ENCODE results near the gene MACROD2.

MACROD2 gene

GRCh38 chr20:16014436-16014835 is 2019.1 kb downstream of the MACROD2 start:
- TF ChIP-seq PATZ1 (tag by site-specific recombination; IDR thresholded peaks at IDR 0.05) (no peak), GLI2 (tag by site-specific recombination; IDR thresholded peaks at IDR 0.05; ENCODE audit: borderline replicate concordance, low read depth) (no peak), ZNF777 (tag by site-specific recombination; IDR thresholded peaks at IDR 0.05; ENCODE audit: borderline replicate concordance) (no peak), ZNF510 (tag by site-specific recombination; IDR thresholded peaks at IDR 0.05; ENCODE audit: insufficient replicate concordance) (no peak), ZNF670 (tag by site-specific recombination; IDR thresholded peaks at IDR 0.05; ENCODE audit: low read depth) (no peak), ZNF621 (tag by site-specific recombination; IDR thresholded peaks at IDR 0.05) (no peak), ZNF792 (tag by site-specific recombination; IDR thresholded peaks at IDR 0.05) (no peak), ZNF658 (tag by site-specific recombination; IDR thresholded peaks at IDR 0.05) (no peak)
- ChIA-PET POLR2A (no interaction called here), CTCF (no interaction called here)
- Histone ChIP-seq H3K9me3 (ENCODE audit: control insufficient read depth, insufficient read depth, low read depth, low read length) (no peaks in the 10 kb centered on the region), H3K4me3 (ENCODE audit: low read depth, low read length) (no peak overlapping the region), H3K36me3 (ENCODE audit: control insufficient read depth in 2 of 2, insufficient read depth in 1 of 2, low read length in 2 of 2) (no peaks in the 10 kb centered on the region), H3K27ac (ENCODE audit: extremely low read depth, low read depth, low read length) (no peak overlapping the region), H3K4me1 (ENCODE audit: control insufficient read depth, insufficient read depth, low read length) (no peaks in the 10 kb centered on the region)

- Histone ChIP-seq H3K4me3 (ENCODE audit: low read depth, low read length) (no peak overlapping the region), H3K9me3 (ENCODE audit: control insufficient read depth, insufficient read depth, low read depth, low read length) (no peaks in the 10 kb centered on the region), H3K27ac (ENCODE audit: extremely low read depth, low read depth, low read length) (no peak overlapping the region), H3K36me3 (ENCODE audit: control insufficient read depth in 2 of 2, insufficient read depth in 1 of 2, low read length in 2 of 2) (no peaks in the 10 kb centered on the region), H3K4me1 (ENCODE audit: control insufficient read depth, insufficient read depth, low read length) (no peaks in the 10 kb centered on the region)
- ChIA-PET CTCF (no interaction called here), POLR2A (no interaction called here)
- TF ChIP-seq ZNF26 (tag by site-specific recombination; IDR thresholded peaks at IDR 0.05) (no peak), ZBTB8A (tag by site-specific recombination; IDR thresholded peaks at IDR 0.05) (no peak), ZNF24 (tag by site-specific recombination; IDR thresholded peaks at IDR 0.05) (no peak), ZNF132 (tag by site-specific recombination; IDR thresholded peaks at IDR 0.05; ENCODE audit: borderline replicate concordance) (no peak), OVOL3 (tag by site-specific recombination; IDR thresholded peaks at IDR 0.05) (no peak), ZNF423 (tag by site-specific recombination; IDR thresholded peaks at IDR 0.05) (no peak), YY2 (tag by site-specific recombination; IDR thresholded peaks at IDR 0.05) (no peak), ZNF785 (tag by site-specific recombination; IDR thresholded peaks at IDR 0.05) (no peak), SALL2 (tag by site-specific recombination; IDR thresholded peaks at IDR 0.05; ENCODE audit: borderline replicate concordance) (no peak), ZBTB26 (tag by site-specific recombination; optimal IDR thresholded peaks at IDR 0.05) (no peak), ZNF645 (tag by site-specific recombination; IDR thresholded peaks at IDR 0.05) (no peak), HOXD13 (CRISPR knock-in tag; IDR thresholded peaks at IDR 0.05; ENCODE audit: borderline replicate concordance) (no peak)
Observed at GRCh38 chr20:16017656-16018055, 2022.3 kb downstream of the MACROD2 start.
